DLD1 (cell line): ENCODE measurements around the gene CCDC124.
"Not testable (repeated sequence)": the region's sequence is repeated elsewhere in the genome, so short reads cannot be mapped to it uniquely, and the experiment has no call there.

Experiments
- in situ Hi-C: cut with HindIII; loops from 2 replicates; pipeline ENCODE4 v1.10.0; 2017; ENCODE audit warnings: low sequenced_read_pairs

CCDC124 gene

GRCh38 chr19:17977488-17977887, 44.7 kb downstream of the CCDC124 start:
- in situ Hi-C loops, result no loop called here

- in situ Hi-C loops, result no loop called here
Observed at GRCh38 chr19:17981611-17982010, 48.8 kb downstream of the CCDC124 start.

- in situ Hi-C loops, result no loop called here
Observed at GRCh38 chr19:17982430-17982829, 49.6 kb downstream of the CCDC124 start.

GRCh38 chr19:17985037-17985818, 52.4 kb downstream of the CCDC124 start:
- in situ Hi-C loops, result no loop called here

GRCh38 chr19:17986569-17986968, 53.8 kb downstream of the CCDC124 start:
- in situ Hi-C loops, result not testable (repeated sequence)

GRCh38 chr19:17988161-17988560, 55.3 kb downstream of the CCDC124 start:
- in situ Hi-C loops, result no loop called here

- in situ Hi-C loops, result no loop called here
Observed at GRCh38 chr19:17989425-17990094, 56.7 kb downstream of the CCDC124 start.

GRCh38 chr19:17993076-17993813, 60.4 kb downstream of the CCDC124 start:
- in situ Hi-C loops, result no loop called here
